ENCODE data around the gene PLCE1. TPM values are rescaled to one million over a fixed set of nuclear protein-coding genes. Genes with fewer than 3 reads are reported as not detected.

The PLCE1 gene
- total and polyA plus RNA-seq, 2 of the 8 experiments (the other 6 are each of a cell fraction or from before 2014, with no cell fraction given) = 0.05 to 0.06 TPM

DNA sequence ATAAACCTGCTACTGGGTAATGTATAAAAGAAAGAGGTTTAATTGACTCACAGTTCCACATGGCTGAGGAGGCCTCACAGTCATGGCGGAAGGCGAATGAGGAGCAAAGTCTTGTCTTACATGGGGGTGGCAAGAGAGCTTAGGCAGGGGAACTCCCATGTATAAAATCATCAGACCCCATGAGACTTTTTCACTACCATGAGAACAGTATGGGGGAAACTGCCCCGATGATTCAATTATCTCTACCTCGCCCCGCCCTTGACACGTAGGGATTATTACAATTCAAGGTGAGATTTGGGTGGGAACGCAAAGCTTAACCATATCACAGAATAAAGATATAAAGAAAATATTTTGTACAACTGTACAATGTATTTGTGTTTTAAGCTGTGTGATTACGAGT lies 39.4 kb upstream of the PLCE1 start:
- Histone ChIP-seq H2AK5ac (ENCODE audit: low read depth, low read length) (no peak overlapping the region), H3K23ac (ENCODE audit: insufficient read length) (no peak overlapping the region), H4K20me1 (replicated peaks in 1 of 2; ENCODE audit: control insufficient read depth in 1 of 2, insufficient read depth in 2 of 2, low read length in 2 of 2) (no peaks in the 10 kb centered on the region), H3K23me2 (ENCODE audit: low read depth, low read length) (no peaks in the 10 kb centered on the region), H3K56ac (replicated peaks; ENCODE audit: insufficient read length, low read depth, low read length) (no peak overlapping the region), H3K4me2 (ENCODE audit: insufficient read depth in 1 of 2, low read depth in 2 of 2, low read length in 2 of 2) (no peak overlapping the region), H3K27ac (ENCODE audit: low read depth, low read length) (no peak overlapping the region), H3K9me3 (ENCODE audit: insufficient read depth in 2 of 2, low read depth in 1 of 2, low read length in 1 of 2) (no peaks in the 10 kb centered on the region), H3K4ac (replicated peaks; ENCODE audit: insufficient read length, low read depth, low read length) (no peak overlapping the region), H3K79me2 (ENCODE audit: control insufficient read depth in 1 of 2, insufficient read depth in 2 of 2, low read length in 2 of 2) (no peaks in the 10 kb centered on the region), H4K91ac (replicated peaks; ENCODE audit: insufficient read length, low read length) (no peak overlapping the region), H3K27me3 (replicated peaks in 1 of 4; ENCODE audit: control insufficient read depth in 3 of 4, extremely low read depth in 1 of 4, insufficient read depth in 3 of 4, low read length in 3 of 4) (no peaks in the 10 kb centered on the region), H2AFZ (ENCODE audit: low read length) (no peak overlapping the region), H3K36me3 (ENCODE audit: control insufficient read depth in 2 of 4, insufficient read depth in 4 of 4, low read length in 3 of 4) (no peaks in the 10 kb centered on the region), H4K5ac (ENCODE audit: insufficient read length, low read depth, low read length) (no peak overlapping the region), H2BK5ac (ENCODE audit: low read depth, low read length) (no peak overlapping the region), H3K79me1 (ENCODE audit: low read depth, low read length) (no peaks in the 10 kb centered on the region), H2BK120ac (replicated peaks; ENCODE audit: low read depth, low read length) (no peak overlapping the region), H2BK12ac (ENCODE audit: low read depth, low read length) (no peak overlapping the region), H3K18ac (ENCODE audit: extremely low read depth, low read length) (no peak overlapping the region), H2BK20ac (ENCODE audit: low read length) (no peak overlapping the region), H2BK15ac (ENCODE audit: low read length) (no peak overlapping the region), H4K8ac (ENCODE audit: extremely low read depth, insufficient read depth, low read length) (no peak overlapping the region), H3K4me3 (ENCODE audit: extremely low read depth in 1 of 4, insufficient read depth in 2 of 4, low read depth in 3 of 4, low read length in 4 of 4) (no peak overlapping the region), H3K4me1 (replicated peaks in 1 of 4; ENCODE audit: control insufficient read depth in 3 of 4, insufficient read depth in 4 of 4, low read length in 3 of 4) (no peaks in the 10 kb centered on the region), H3K9ac (replicated peaks in 1 of 4; ENCODE audit: extremely low read depth in 1 of 4, low read depth in 3 of 4, low read length in 3 of 4) (no peak overlapping the region), H3K14ac (ENCODE audit: insufficient read length) (no peak overlapping the region)
- TF ChIP-seq SIRT6 (IDR thresholded peaks at IDR 0.05; ENCODE audit: low read length) (no peak), MAFK (IDR thresholded peaks at IDR 0.05; ENCODE audit: low read depth, low read length) (no peak), CREB1 (IDR thresholded peaks at IDR 0.05) (no peak), NRF1 (IDR thresholded peaks at IDR 0.05; ENCODE audit: low read depth, low read length) (no peak), EP300 (IDR thresholded peaks at IDR 0.05; ENCODE audit: borderline replicate concordance in 1 of 2, low read depth in 2 of 2, low read length in 2 of 2) (no peak), HDAC2 (IDR thresholded peaks at IDR 0.05; ENCODE audit: borderline replicate concordance in 1 of 2, low read depth in 2 of 2, low read length in 2 of 2) (no peak), POLR2AphosphoS5 (IDR thresholded peaks at IDR 0.05; ENCODE audit: low read depth, low read length) (no peak), TAF1 (IDR thresholded peaks at IDR 0.05; ENCODE audit: low read depth, low read length) (no peak), CHD2 (IDR thresholded peaks at IDR 0.05; ENCODE audit: low read length) (no peak), TAF7 (optimal IDR thresholded peaks at IDR 0.05; ENCODE audit: borderline replicate concordance, low read depth, low read length) (no peak), FOSL1 (IDR thresholded peaks at IDR 0.05; ENCODE audit: insufficient read depth, low read depth, low read length) (no peak), CBX8 (IDR thresholded peaks at IDR 0.05; ENCODE audit: borderline replicate concordance, low read depth, low read length) (no peak)
- TF ChIP-seq, protein P1, sequence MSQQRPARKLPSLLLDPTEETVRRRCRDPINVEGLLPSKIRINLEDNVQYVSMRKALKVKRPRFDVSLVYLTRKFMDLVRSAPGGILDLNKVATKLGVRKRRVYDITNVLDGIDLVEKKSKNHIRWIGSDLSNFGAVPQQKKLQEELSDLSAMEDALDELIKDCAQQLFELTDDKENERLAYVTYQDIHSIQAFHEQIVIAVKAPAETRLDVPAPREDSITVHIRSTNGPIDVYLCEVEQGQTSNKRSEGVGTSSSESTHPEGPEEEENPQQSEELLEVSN (IDR thresholded peaks at IDR 0.05) = no peak
- FAIRE-seq = no peak
- ChIA-PET CTCF (ENCODE audit: partially characterized antibody) (interaction anchor here (1.0 to 1.5 kb wide), 3 partner anchors 9 to 91 kb away, joined by 3 to 5 read pairs (median 3); no protein-coding TSS in a partner anchor), POLR2A (ENCODE audit: partially characterized antibody) (no interaction called here)
- no peak for DNase-seq (ENCODE audit: low read depth in 1 of 2, low spot score in 2 of 2)
- WGBS, 2 experiments (ENCODE audit: extremely low coverage in 1 of 2, insufficient coverage in 1 of 2, insufficient read length in 1 of 2, insufficient replicate concordance in 2 of 2, low coverage in 1 of 2, low lambda C conversion rate in 2 of 2, missing lambda C conversion rate in 1 of 2) = 91% methylated on average over 8 of the region's 8 CpGs; no CpG with 5 or more reads in 1 of the 2 experiments

Measured in H1 (cell line).